Measurements from ENCODE around the gene MYO1B. TPM values are rescaled to one million over a fixed set of nuclear protein-coding genes. Genes with fewer than 3 reads are reported as not detected.

The MYO1B gene
- total and polyA plus RNA-seq, 2 of the 4 experiments (the other 2 are of a cell fraction), result 57.2 to 116 TPM

- DNase-seq (no peak), ATAC-seq (ENCODE audit: low read depth) (no peak)
- peaks cover 2% of the 10 kb centered on the region; the same call in 1 of the 2 replicates for H3K36me3 ChIP-seq (ENCODE audit: control insufficient read depth, insufficient read depth, low read length)
- TF ChIP-seq MAZ (IDR thresholded peaks at IDR 0.05; ENCODE audit: borderline replicate concordance, low read depth, low read length) (no peak), CTCF (conservative IDR thresholded peaks at IDR 0.05; ENCODE audit: low read depth, low read length) (no peak), RCOR1 (IDR thresholded peaks at IDR 0.05; ENCODE audit: insufficient replicate concordance, low read length) (no peak), USF2 (IDR thresholded peaks at IDR 0.05; ENCODE audit: low read depth, low read length) (no peak), BHLHE40 (IDR thresholded peaks at IDR 0.05; ENCODE audit: low read depth, low read length) (no peak), SMC3 (IDR thresholded peaks at IDR 0.05; ENCODE audit: low read depth, low read length) (no peak), MAFK (IDR thresholded peaks at IDR 0.05; ENCODE audit: low read depth, low read length) (no peak), CEBPB (IDR thresholded peaks at IDR 0.05; ENCODE audit: low read depth, low read length) (no peak), POLR2A (IDR thresholded peaks at IDR 0.05; ENCODE audit: low read depth, low read length) (no peak), CHD1 (IDR thresholded peaks at IDR 0.05; ENCODE audit: low read depth, low read length) (no peak), NFE2L2 (IDR thresholded peaks at IDR 0.05; ENCODE audit: low read depth, low read length) (no peak), RAD21 (IDR thresholded peaks at IDR 0.05; ENCODE audit: low read length) (no peak), RFX5 (IDR thresholded peaks at IDR 0.05; ENCODE audit: low read depth, low read length) (no peak), MXI1 (IDR thresholded peaks at IDR 0.05; ENCODE audit: borderline replicate concordance, low read depth, low read length) (no peak), ELK1 (IDR thresholded peaks at IDR 0.05; ENCODE audit: borderline replicate concordance, low read depth, low read length) (no peak), FOS (IDR thresholded peaks at IDR 0.05; ENCODE audit: low read depth, low read length) (no peak)
- H3K27ac ChIP-seq (ENCODE audit: insufficient read depth, low read length), result no peak overlapping the region
- H3K79me1 ChIP-seq (ENCODE audit: low read depth in 1 of 2, low read length in 2 of 2), result peaks cover 0 to 6% of the 10 kb centered on the region in 2 experiments; a peak in 1 of 4 replicates
- H3K9ac ChIP-seq (ENCODE audit: low read depth, low read length), result no peak overlapping the region
- H2AK5ac ChIP-seq (ENCODE audit: low read depth, low read length), result no peak overlapping the region
- H3K9me1 ChIP-seq (ENCODE audit: insufficient read depth, low read length), result no peaks in the 10 kb centered on the region
- no peak overlapping the region for H2BK20ac ChIP-seq (ENCODE audit: low read depth, low read length)
- H3K23ac ChIP-seq (ENCODE audit: low read depth, low read length), result no peak overlapping the region
- H2AK9ac ChIP-seq (replicated peaks; ENCODE audit: low read depth, low read length, poor library complexity), result no peak overlapping the region
- no peak overlapping the region for H3K56ac ChIP-seq (ENCODE audit: extremely low read depth, insufficient read depth, low read length)
- intact Hi-C loops (cut with micrococcal nuclease), result no loop called here
- H2BK120ac ChIP-seq (ENCODE audit: low read depth, low read length), result no peak overlapping the region
- 93% methylated on average over 2 of the region's 5 CpGs; no CpG with 5 or more reads in 1 of the 2 experiments for WGBS, 2 experiments (ENCODE audit: extremely low coverage in 2 of 2, insufficient read length in 1 of 2)
- peaks cover 3% of the 10 kb centered on the region; the same call in 1 of the 2 replicates for H3K9me3 ChIP-seq (ENCODE audit: control insufficient read depth, insufficient read depth, low read length)
- no peak overlapping the region for H2BK5ac ChIP-seq (ENCODE audit: low read depth, low read length, poor library complexity, severe bottlenecking)
- H4K5ac ChIP-seq (ENCODE audit: low read depth, low read length), result no peak overlapping the region
- H3K27me3 ChIP-seq (ENCODE audit: control insufficient read depth, insufficient read depth, low read length), result no peaks in the 10 kb centered on the region
- H4K91ac ChIP-seq (ENCODE audit: insufficient read depth, low read depth, low read length), result no peak overlapping the region
- no peak overlapping the region for H3K4ac ChIP-seq (ENCODE audit: low read depth, low read length)
- H4K8ac ChIP-seq (ENCODE audit: low read depth in 2 of 2, low read length in 2 of 2), result no peak overlapping the region
- no peak overlapping the region for H3K18ac ChIP-seq (ENCODE audit: low read depth, low read length)
- dilution Hi-C loops (cut with HindIII; ENCODE audit: low sequenced_read_pairs, unreplicated experiment), result no loop called here
- H3K14ac ChIP-seq (replicated peaks; ENCODE audit: low read depth, low read length), result no peak overlapping the region
- CTCF ChIA-PET, result interaction anchor here (1.3 kb wide), 1 partner anchor 16 kb away, joined by 3 read pairs; no protein-coding TSS in a partner anchor
- no peak overlapping the region for H3K4me3 ChIP-seq (ENCODE audit: insufficient read depth, low read depth, low read length)
- POLR2A ChIA-PET (ENCODE audit: unreplicated experiment), result no interaction called here
- no peaks in the 10 kb centered on the region for H4K20me1 ChIP-seq (ENCODE audit: insufficient read depth, low read length)
- in situ Hi-C loops (cut with MboI; ENCODE audit: low sequenced_read_pairs), result no loop called here
- no peak overlapping the region for H2BK15ac ChIP-seq (ENCODE audit: low read depth, low read length)
- 0 out of 2 replicates have a peak, but pooled peaks cover 1% of the 10 kb centered on the region for H3K4me1 ChIP-seq (ENCODE audit: control insufficient read depth, insufficient read depth, low read length)
- no TSS peak for BruUV-seq (replicated peaks)
- no peak overlapping the region for H2AFZ ChIP-seq (replicated peaks; ENCODE audit: low read length, poor library complexity)
- no peak overlapping the region for H3K4me2 ChIP-seq (ENCODE audit: low read depth, low read length)
Measured at GRCh38 chr2:191240871-191241270, 4.3 kb upstream of the MYO1B start.

All from IMR-90 (cell line).